ENCODE data around the gene RPTN. TPM values are rescaled to one million over a fixed set of nuclear protein-coding genes. Genes with fewer than 3 reads are reported as not detected.

The RPTN gene
- total RNA-seq, 4 donors from 2014 or later = not detected

- no peak for ATAC-seq
These were observed 51.7 kb downstream of the RPTN start for GRCh38 chr1:152107031-152107983.

GRCh38 chr1:152104854-152105253 lies 54.2 kb downstream of the RPTN start:
- H3K27me3 ChIP-seq = peaks cover 49 to 61% (median 58%) of the 10 kb centered on the region in 3 donors
- ATAC-seq = no peak
- intact Hi-C loops (cut with DNase I; ENCODE audit: low total_unique reads) = no loop called here

More at GRCh38 chr1:152107031-152107983, 51.7 kb downstream of the RPTN start:
- peaks cover 0 to 12% (median 0%) of the 10 kb centered on the region in 3 donors for H3K9me3 ChIP-seq
- H3K27me3 ChIP-seq = peaks cover 67 to 74% (median 73%) of the 10 kb centered on the region in 3 donors
- no peaks in the 10 kb centered on the region for H3K36me3 ChIP-seq
- intact Hi-C loops (cut with DNase I; ENCODE audit: low total_unique reads) (no loop called here), in situ Hi-C loops (cut with MboI; ENCODE audit: low sequenced_read_pairs in 4 of 4) (loop anchor here in 1 of 4 donors (10.0 kb wide), 1 partner anchor 57 kb away; no protein-coding TSS in a partner anchor)
- TF ChIP-seq POLR2A (IDR thresholded peaks at IDR 0.05) = no peak
- TF ChIP-seq CTCF (IDR thresholded peaks at IDR 0.05 in 4 of 5, conservative IDR thresholded peaks at IDR 0.05 in 1 of 5) = no peak
- H3K27ac ChIP-seq = no peak overlapping the region
- peak overlapping the region in 2 of 4 donors; percentile 15 to 52 for H3K4me3 ChIP-seq
- H3K4me1 ChIP-seq = peaks cover 5 to 14% of the 10 kb centered on the region in 2 donors
- DNase-seq = no peak

More at GRCh38 chr1:152104854-152105253, 54.2 kb downstream of the RPTN start:
- no peak for DNase-seq
- H3K4me1 ChIP-seq = peaks cover 0 to 8% of the 10 kb centered on the region in 2 donors
- in situ Hi-C loops (cut with MboI; ENCODE audit: low sequenced_read_pairs in 4 of 4) = loop anchor here in 1 of 4 donors (10.0 kb wide), 1 partner anchor 60 kb away; no protein-coding TSS in a partner anchor
- H3K4me3 ChIP-seq = no peak overlapping the region
- H3K9me3 ChIP-seq = peaks cover 0 to 12% (median 0%) of the 10 kb centered on the region in 3 donors
- no peaks in the 10 kb centered on the region for H3K36me3 ChIP-seq
- TF ChIP-seq POLR2A (IDR thresholded peaks at IDR 0.05) (no peak), CTCF (IDR thresholded peaks at IDR 0.05 in 4 of 5, conservative IDR thresholded peaks at IDR 0.05 in 1 of 5) (no peak)
- no peak overlapping the region for H3K27ac ChIP-seq

Other genes with a start within 250 kb of the RPTN start
- gene THEM4, start 249.7 kb downstream of the RPTN start, total RNA-seq = 10 to 100 TPM in 1 of 4 donors, 1 to 10 TPM in 3; 7.7 to 21.8 (median 9.6) TPM
- 10 to 100 TPM in 3 of 4 donors, 1 to 10 TPM in 1; 6.4 to 60.3 (median 28.0) TPM for gene S100A10, start 165.4 kb downstream of the RPTN start, total RNA-seq
- gene S100A11, start 122.2 kb downstream of the RPTN start, total RNA-seq = 10 to 100 TPM in 3 of 4 donors, 1 to 10 TPM in 1; 8.4 to 66.2 (median 29.8) TPM
- not detected for gene TCHHL1, start 70.2 kb downstream of the RPTN start, total RNA-seq
- gene TCHH, start 43.8 kb downstream of the RPTN start, total RNA-seq = under 1 TPM in 1 of 4 donors, not detected in 3; 0.13 TPM
- not detected for gene HRNR, start 65.0 kb upstream of the RPTN start, total RNA-seq
- not detected for gene FLG, start 166.0 kb upstream of the RPTN start, total RNA-seq
- gene FLG2, start 200.8 kb upstream of the RPTN start, total RNA-seq = not detected

Measured in gastrocnemius medialis (tissue), 4 donors.